Tongue (tissue), 2 donors: ENCODE measurements around the gene TOM1L2. TPM values are rescaled to one million over a fixed set of nuclear protein-coding genes. Genes with fewer than 3 reads are reported as not detected.

Experiments
- DNase-seq: peaks from one replicate; pipeline ENCODE4 v3.0.0-alpha.2; 2015
- total RNA-seq: library from RNA; depleted of rRNA; stranded (reverse); fragments of >200 nt; gene quantifications from one replicate; pipeline ENCODE4 v1.2.3, GENCODE V29; 2014

TOM1L2 gene
- total RNA-seq, 1 donor from 2014 or later: 26.8 TPM

GRCh38 chr17:17893801-17894644 is 78.2 kb downstream of the TOM1L2 start:
- DNase-seq: no peak

- DNase-seq: no peak
Measured at GRCh38 chr17:17892731-17893130, 79.5 kb downstream of the TOM1L2 start.

- no peak for DNase-seq
Measured at GRCh38 chr17:17892009-17892408, 80.2 kb downstream of the TOM1L2 start.

- DNase-seq: no peak
Measured at GRCh38 chr17:17890773-17891759, 81.1 kb downstream of the TOM1L2 start.

GRCh38 chr17:17889922-17890321 is 82.3 kb downstream of the TOM1L2 start:
- DNase-seq: no peak

GRCh38 chr17:17888821-17889220 is 83.4 kb downstream of the TOM1L2 start:
- DNase-seq: no peak

- no peak for DNase-seq
Measured at GRCh38 chr17:17888371-17888770, 83.8 kb downstream of the TOM1L2 start.

- DNase-seq: no peak
Measured at GRCh38 chr17:17887752-17888304, 84.4 kb downstream of the TOM1L2 start.

- peak; percentile 69 for DNase-seq
Measured at GRCh38 chr17:17886726-17887125, 85.5 kb downstream of the TOM1L2 start.

GRCh38 chr17:17886226-17886625 is 86.0 kb downstream of the TOM1L2 start:
- peak; percentile 91 for DNase-seq

GRCh38 chr17:17884391-17885357 is 87.5 kb downstream of the TOM1L2 start:
- peak; percentile 90 for DNase-seq

GRCh38 chr17:17883801-17884200 is 88.4 kb downstream of the TOM1L2 start:
- DNase-seq: no peak

GRCh38 chr17:17882082-17882581 is 90.1 kb downstream of the TOM1L2 start:
- DNase-seq: no peak

GRCh38 chr17:17880577-17881196 is 91.5 kb downstream of the TOM1L2 start:
- DNase-seq: no peak

GRCh38 chr17:17877529-17878358 is 94.5 kb downstream of the TOM1L2 start:
- DNase-seq: peak; percentile 95

GRCh38 chr17:17876959-17877528 is 95.2 kb downstream of the TOM1L2 start:
- DNase-seq: no peak

- no peak for DNase-seq
Measured at GRCh38 chr17:17874478-17874877, 97.7 kb downstream of the TOM1L2 start.

- peak; percentile 68 for DNase-seq
Measured at GRCh38 chr17:17873450-17873991, 98.7 kb downstream of the TOM1L2 start.
